ENCODE results near the gene SH3BP2. TPM values are rescaled to one million over a fixed set of nuclear protein-coding genes. Genes with fewer than 3 reads are reported as not detected.

Gene SH3BP2
- polyA plus RNA-seq, 1 donor from 2014 or later, result 87.9 TPM

GRCh38 chr4:2783790-2784189, 9.1 kb upstream of the SH3BP2 start:
- no peaks in the 10 kb centered on the region for H4K20me1 ChIP-seq (ENCODE audit: insufficient read depth)
- H3K9me2 ChIP-seq (ENCODE audit: insufficient read depth, low read length), result no peaks in the 10 kb centered on the region
- no peak overlapping the region for H3K27ac ChIP-seq (ENCODE audit: low read length)
- H3K4me2 ChIP-seq (ENCODE audit: low read length), result no peak overlapping the region
- H3K4me3 ChIP-seq (ENCODE audit: low read length), result no peak overlapping the region
- H3K79me2 ChIP-seq (replicated peaks; ENCODE audit: insufficient read depth, low read length), result no peaks in the 10 kb centered on the region
- no peaks in the 10 kb centered on the region for H3F3A ChIP-seq (ENCODE audit: insufficient read depth, low read length, poor library complexity, severe bottlenecking)
- no peak overlapping the region for H3K9ac ChIP-seq (ENCODE audit: low read length)
- no peaks in the 10 kb centered on the region for H3K27me3 ChIP-seq (ENCODE audit: insufficient read depth, low read depth, low read length)
- no peak overlapping the region for H2AFZ ChIP-seq (ENCODE audit: low read depth, low read length)
- H3K36me3 ChIP-seq (ENCODE audit: insufficient read depth, low read length), result no peaks in the 10 kb centered on the region
- TF ChIP-seq POLR2AphosphoS5 (IDR thresholded peaks at IDR 0.05) (no peak), SMC3 (conservative IDR thresholded peaks at IDR 0.05; ENCODE audit: poor library complexity) (no peak), EZH2 (IDR thresholded peaks at IDR 0.05; ENCODE audit: borderline replicate concordance, insufficient read depth, low read length, poor library complexity, severe bottlenecking) (no peak), EP300 (conservative IDR thresholded peaks at IDR 0.05; ENCODE audit: poor library complexity, severe bottlenecking) (no peak), TAF1 (IDR thresholded peaks at IDR 0.05; ENCODE audit: low read depth) (no peak), MXI1 (conservative IDR thresholded peaks at IDR 0.05; ENCODE audit: poor library complexity, severe bottlenecking) (no peak), RAD21 (conservative IDR thresholded peaks at IDR 0.05) (no peak), REST (IDR thresholded peaks at IDR 0.05; ENCODE audit: borderline replicate concordance) (no peak)
- TF ChIP-seq, protein P1, sequence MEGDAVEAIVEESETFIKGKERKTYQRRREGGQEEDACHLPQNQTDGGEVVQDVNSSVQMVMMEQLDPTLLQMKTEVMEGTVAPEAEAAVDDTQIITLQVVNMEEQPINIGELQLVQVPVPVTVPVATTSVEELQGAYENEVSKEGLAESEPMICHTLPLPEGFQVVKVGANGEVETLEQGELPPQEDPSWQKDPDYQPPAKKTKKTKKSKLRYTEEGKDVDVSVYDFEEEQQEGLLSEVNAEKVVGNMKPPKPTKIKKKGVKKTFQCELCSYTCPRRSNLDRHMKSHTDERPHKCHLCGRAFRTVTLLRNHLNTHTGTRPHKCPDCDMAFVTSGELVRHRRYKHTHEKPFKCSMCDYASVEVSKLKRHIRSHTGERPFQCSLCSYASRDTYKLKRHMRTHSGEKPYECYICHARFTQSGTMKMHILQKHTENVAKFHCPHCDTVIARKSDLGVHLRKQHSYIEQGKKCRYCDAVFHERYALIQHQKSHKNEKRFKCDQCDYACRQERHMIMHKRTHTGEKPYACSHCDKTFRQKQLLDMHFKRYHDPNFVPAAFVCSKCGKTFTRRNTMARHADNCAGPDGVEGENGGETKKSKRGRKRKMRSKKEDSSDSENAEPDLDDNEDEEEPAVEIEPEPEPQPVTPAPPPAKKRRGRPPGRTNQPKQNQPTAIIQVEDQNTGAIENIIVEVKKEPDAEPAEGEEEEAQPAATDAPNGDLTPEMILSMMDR (IDR thresholded peaks at IDR 0.05; ENCODE audit: poor library complexity, severe bottlenecking), result no peak
- H3K9me3 ChIP-seq (ENCODE audit: low read length), result no peaks in the 10 kb centered on the region

GRCh38 chr4:2785613-2786012, 7.3 kb upstream of the SH3BP2 start:
- H2AFZ ChIP-seq (ENCODE audit: low read depth, low read length), result no peak overlapping the region
- H3K9me3 ChIP-seq (ENCODE audit: low read length), result no peaks in the 10 kb centered on the region
- no peaks in the 10 kb centered on the region for H3K9me2 ChIP-seq (ENCODE audit: insufficient read depth, low read length)
- H3K4me2 ChIP-seq (ENCODE audit: low read length), result no peak overlapping the region
- TF ChIP-seq POLR2AphosphoS5 (IDR thresholded peaks at IDR 0.05) (no peak), SMC3 (conservative IDR thresholded peaks at IDR 0.05; ENCODE audit: poor library complexity) (no peak)
- H3K27me3 ChIP-seq (ENCODE audit: insufficient read depth, low read depth, low read length), result no peaks in the 10 kb centered on the region
- no peaks in the 10 kb centered on the region for H3K36me3 ChIP-seq (ENCODE audit: insufficient read depth, low read length)
- no peak overlapping the region for H3K4me3 ChIP-seq (ENCODE audit: low read length)
- H4K20me1 ChIP-seq (ENCODE audit: insufficient read depth), result no peaks in the 10 kb centered on the region
- no peaks in the 10 kb centered on the region for H3F3A ChIP-seq (ENCODE audit: insufficient read depth, low read length, poor library complexity, severe bottlenecking)
- no peak overlapping the region for H3K9ac ChIP-seq (ENCODE audit: low read length)
- H3K79me2 ChIP-seq (replicated peaks; ENCODE audit: insufficient read depth, low read length), result no peaks in the 10 kb centered on the region
- H3K27ac ChIP-seq (ENCODE audit: low read length), result no peak overlapping the region

Measured in neural cell (in vitro differentiated cells).